ENCODE data around the gene PIK3CB. TPM values are rescaled to one million over a fixed set of nuclear protein-coding genes. Genes with fewer than 3 reads are reported as not detected.
"Not testable (repeated sequence)": the region's sequence is repeated elsewhere in the genome, so short reads cannot be mapped to it uniquely, and the experiment has no call there.

The PIK3CB gene
- total RNA-seq, 1 donor from 2014 or later, result 21.9 TPM

- TF ChIP-seq CTCF (IDR thresholded peaks at IDR 0.05), result no peak
- intact Hi-C loops (cut with micrococcal nuclease), result no loop called here
- H3K27ac Mint-ChIP-seq, result no peak overlapping the region
- H3K27me3 Mint-ChIP-seq, result no peaks in the 10 kb centered on the region
- H3K9me3 Mint-ChIP-seq, result no peaks in the 10 kb centered on the region
- ATAC-seq (ENCODE audit: low read depth) (no peak), DNase-seq (no peak)
- no peak overlapping the region for H3K4me3 Mint-ChIP-seq
- H3K36me3 Mint-ChIP-seq (ENCODE audit: low read depth), result peaks cover 29% of the 10 kb centered on the region
- CTCF ChIA-PET, result no interaction called here
- no peaks in the 10 kb centered on the region for H3K4me1 Mint-ChIP-seq
- POLR2A ChIA-PET, result no interaction called here
Measured at GRCh38 chr3:138747225-138747624, 87.5 kb downstream of the PIK3CB start.

- H3K4me1 Mint-ChIP-seq, result no peaks in the 10 kb centered on the region
- no peak overlapping the region for H3K4me3 Mint-ChIP-seq
- CTCF ChIA-PET, result no interaction called here
Measured at GRCh38 chr3:138740072-138740471, 94.7 kb downstream of the PIK3CB start.

GRCh38 chr3:138732456-138732855 is 102.3 kb downstream of the PIK3CB start:
- intact Hi-C loops (cut with micrococcal nuclease), result no loop called here
- ATAC-seq (ENCODE audit: low read depth) (no peak), DNase-seq (no peak)

More at GRCh38 chr3:138740072-138740471, 94.7 kb downstream of the PIK3CB start:
- ATAC-seq (ENCODE audit: low read depth) (no peak), DNase-seq (no peak)
- intact Hi-C loops (cut with micrococcal nuclease), result no loop called here
- no peak for TF ChIP-seq CTCF (IDR thresholded peaks at IDR 0.05)
- POLR2A ChIA-PET, result no interaction called here
- Mint-ChIP-seq H3K27me3 (no peaks in the 10 kb centered on the region), H3K9me3 (no peaks in the 10 kb centered on the region), H3K36me3 (ENCODE audit: low read depth) (peaks cover 36% of the 10 kb centered on the region), H3K27ac (no peak overlapping the region)

GRCh38 chr3:138726946-138727730 is 107.6 kb downstream of the PIK3CB start:
- no peak for DNase-seq
- CTCF ChIA-PET, result no interaction called here
- intact Hi-C loops (cut with micrococcal nuclease), result no loop called here
- no peak overlapping the region for H3K27ac Mint-ChIP-seq
- H3K36me3 Mint-ChIP-seq (ENCODE audit: low read depth), result peaks cover 28% of the 10 kb centered on the region
- H3K4me1 Mint-ChIP-seq, result peaks cover 12% of the 10 kb centered on the region
- ATAC-seq (ENCODE audit: low read depth), result no peak
- no peaks in the 10 kb centered on the region for H3K9me3 Mint-ChIP-seq
- no peaks in the 10 kb centered on the region for H3K27me3 Mint-ChIP-seq
- POLR2A ChIA-PET, result no interaction called here
- no peak for TF ChIP-seq CTCF (IDR thresholded peaks at IDR 0.05)
- H3K4me3 Mint-ChIP-seq, result no peak overlapping the region

More at GRCh38 chr3:138732456-138732855, 102.3 kb downstream of the PIK3CB start:
- POLR2A ChIA-PET, result interaction anchor here (0.7 kb wide), 1 partner anchor 14 kb away, joined by 3 read pairs; no protein-coding TSS in a partner anchor
- CTCF ChIA-PET, result no interaction called here
- H3K9me3 Mint-ChIP-seq, result no peaks in the 10 kb centered on the region
- no peaks in the 10 kb centered on the region for H3K27me3 Mint-ChIP-seq
- no peaks in the 10 kb centered on the region for H3K4me1 Mint-ChIP-seq
- TF ChIP-seq CTCF (IDR thresholded peaks at IDR 0.05), result no peak
- H3K4me3 Mint-ChIP-seq, result no peak overlapping the region
- no peak overlapping the region for H3K27ac Mint-ChIP-seq
- peaks cover 31% of the 10 kb centered on the region for H3K36me3 Mint-ChIP-seq (ENCODE audit: low read depth)

- ATAC-seq (ENCODE audit: low read depth); H3K4me3 Mint-ChIP-seq; POLR2A ChIA-PET; intact Hi-C loops (cut with micrococcal nuclease); H3K9me3 Mint-ChIP-seq; DNase-seq; CTCF ChIA-PET; H3K27me3 Mint-ChIP-seq: not testable (repeated sequence)
- H3K27ac Mint-ChIP-seq, result peak overlapping the region; percentile 10
- H3K4me1 Mint-ChIP-seq, result peaks cover 12% of the 10 kb centered on the region
- H3K36me3 Mint-ChIP-seq (ENCODE audit: low read depth), result peaks cover 26% of the 10 kb centered on the region
Measured at GRCh38 chr3:138726042-138726441, 108.7 kb downstream of the PIK3CB start.
